ENCODE measurements around the gene KIAA1671. TPM values are rescaled to one million over a fixed set of nuclear protein-coding genes. Genes with fewer than 3 reads are reported as not detected.

The KIAA1671 gene
- total and polyA plus RNA-seq, 2 of the 4 experiments (the other 2 are of a cell fraction), result 0.02 TPM; not detected in 1

- no peak overlapping the region for H4K5ac ChIP-seq (ENCODE audit: low read depth, low read length)
- no peak overlapping the region for H3K9ac ChIP-seq (ENCODE audit: low read depth, low read length)
- H4K8ac ChIP-seq (ENCODE audit: low read depth in 2 of 2, low read length in 2 of 2), result no peak overlapping the region
- no peaks in the 10 kb centered on the region for H3K36me3 ChIP-seq (ENCODE audit: control insufficient read depth, insufficient read depth, low read length)
- H3K27ac ChIP-seq (ENCODE audit: insufficient read depth, low read length), result no peak overlapping the region
- H2BK5ac ChIP-seq (ENCODE audit: low read depth, low read length, poor library complexity, severe bottlenecking), result no peak overlapping the region
- no peak overlapping the region for H2AK5ac ChIP-seq (ENCODE audit: low read depth, low read length)
- BruUV-seq (replicated peaks), result no TSS peak
- intact Hi-C loops (cut with micrococcal nuclease), result no loop called here
- H3K14ac ChIP-seq (replicated peaks; ENCODE audit: low read depth, low read length), result no peak overlapping the region
- H3K9me1 ChIP-seq (ENCODE audit: insufficient read depth, low read length), result no peaks in the 10 kb centered on the region
- H2BK15ac ChIP-seq (ENCODE audit: low read depth, low read length), result no peak overlapping the region
- no peaks in the 10 kb centered on the region for H3K9me3 ChIP-seq (ENCODE audit: control insufficient read depth, insufficient read depth, low read length)
- H3K4me1 ChIP-seq (ENCODE audit: control insufficient read depth, insufficient read depth, low read length), result no peaks in the 10 kb centered on the region
- dilution Hi-C loops (cut with HindIII; ENCODE audit: low sequenced_read_pairs, unreplicated experiment), result no loop called here
- WGBS, 2 experiments (ENCODE audit: extremely low coverage in 2 of 2, insufficient read length in 1 of 2), result 20% methylated on average over 3 of the region's 16 CpGs; no CpG with 5 or more reads in 1 of the 2 experiments
- ChIA-PET CTCF (no interaction called here), POLR2A (ENCODE audit: unreplicated experiment) (no interaction called here)
- no peak overlapping the region for H3K4ac ChIP-seq (ENCODE audit: low read depth, low read length)
- H3K4me3 ChIP-seq (ENCODE audit: insufficient read depth, low read depth, low read length), result no peak overlapping the region
- no peak for ATAC-seq (ENCODE audit: low read depth)
- H3K18ac ChIP-seq (ENCODE audit: low read depth, low read length), result no peak overlapping the region
- H3K23ac ChIP-seq (ENCODE audit: low read depth, low read length), result no peak overlapping the region
- H2BK20ac ChIP-seq (ENCODE audit: low read depth, low read length), result no peak overlapping the region
- H2AK9ac ChIP-seq (replicated peaks; ENCODE audit: low read depth, low read length, poor library complexity), result no peak overlapping the region
- no peak for DNase-seq
- no peak overlapping the region for H2AFZ ChIP-seq (replicated peaks; ENCODE audit: low read length, poor library complexity)
- TF ChIP-seq MXI1 (IDR thresholded peaks at IDR 0.05; ENCODE audit: borderline replicate concordance, low read depth, low read length), result no peak
- TF ChIP-seq CTCF (conservative IDR thresholded peaks at IDR 0.05; ENCODE audit: low read depth, low read length), result no peak
- TF ChIP-seq MAZ (IDR thresholded peaks at IDR 0.05; ENCODE audit: borderline replicate concordance, low read depth, low read length), result no peak
- no peak for TF ChIP-seq RCOR1 (IDR thresholded peaks at IDR 0.05; ENCODE audit: insufficient replicate concordance, low read length)
- no peak for TF ChIP-seq BHLHE40 (IDR thresholded peaks at IDR 0.05; ENCODE audit: low read depth, low read length)
- no peak for TF ChIP-seq POLR2A (IDR thresholded peaks at IDR 0.05; ENCODE audit: low read depth, low read length)
- no peak overlapping the region for H4K91ac ChIP-seq (ENCODE audit: insufficient read depth, low read depth, low read length)
- no peaks in the 10 kb centered on the region for H3K79me1 ChIP-seq (ENCODE audit: low read depth in 1 of 2, low read length in 2 of 2)
- H3K4me2 ChIP-seq (ENCODE audit: low read depth, low read length), result no peak overlapping the region
- no peak overlapping the region for H2BK120ac ChIP-seq (ENCODE audit: low read depth, low read length)
- no peaks in the 10 kb centered on the region for H4K20me1 ChIP-seq (ENCODE audit: insufficient read depth, low read length)
- H3K27me3 ChIP-seq (ENCODE audit: control insufficient read depth, insufficient read depth, low read length), result peaks cover 1% of the 10 kb centered on the region; the same call in 1 of the 2 replicates
- in situ Hi-C loops (cut with MboI; ENCODE audit: low sequenced_read_pairs), result no loop called here
- H3K56ac ChIP-seq (ENCODE audit: extremely low read depth, insufficient read depth, low read length), result no peak overlapping the region
Observed at GRCh38 chr22:25062386-25063085, 110.0 kb downstream of the KIAA1671 start.
